SK-N-SH treated with all-trans-retinoic acid at 6 μM for 48 hours (cell line): ENCODE results near the gene MOBP.

Source experiments
- ARNTL ChIP-seq: fragments of 450-650 bp; formaldehyde crosslinking; IDR thresholded peaks from 2 replicates; pipeline ENCODE4 v1.5.0; 2020; ENCODE audit warnings: low read depth, mild to moderate bottlenecking, moderate library complexity, borderline replicate concordance
- CSDC2 ChIP-seq: fragments of 250-450 bp; sonication (Bioruptor Pico); IDR thresholded peaks from 2 replicates; pipeline ENCODE4 v1.5.0; 2020; ENCODE audit warnings: mild to moderate bottlenecking, moderate library complexity
- PATZ1 ChIP-seq: fragments of 250-450 bp; sonication (Bioruptor Pico); IDR thresholded peaks from 2 replicates; pipeline ENCODE4 v1.8.0; 2020; ENCODE audit warnings: mild to moderate bottlenecking, moderate library complexity, borderline replicate concordance
- PPARA ChIP-seq: fragments of 250-450 bp; sonication (Bioruptor Pico); IDR thresholded peaks from 2 replicates; pipeline ENCODE4 v1.5.0; 2020; ENCODE audit warnings: mild to moderate bottlenecking, borderline replicate concordance
- RARB ChIP-seq: fragments of 250-450 bp; sonication (Bioruptor Pico); IDR thresholded peaks from 2 replicates; pipeline ENCODE4 v1.8.0; 2021; ENCODE audit warnings: mild to moderate bottlenecking, moderate library complexity
- ZC3H10 ChIP-seq: fragments of 250-450 bp; sonication (Bioruptor Pico); IDR thresholded peaks from 2 replicates; pipeline ENCODE4 v1.5.1; 2021; ENCODE audit warnings: mild to moderate bottlenecking, moderate library complexity
- ZNF565 ChIP-seq: fragments of 450-650 bp; formaldehyde crosslinking; conservative IDR thresholded peaks from 2 replicates; pipeline ENCODE4 v1.5.0; 2020; ENCODE audit warnings: low read depth, mild to moderate bottlenecking, moderate library complexity
- TF ChIP-seq, protein P1 (sequence below): fragments of 250-450 bp; sonication (Bioruptor Pico); IDR thresholded peaks from 2 replicates; pipeline ENCODE4 v1.5.1; 2021; ENCODE audit warnings: mild to moderate bottlenecking, moderate library complexity

GRCh38 chr3:39541917-39542329 is 74.4 kb downstream of the MOBP start:
- no peak for TF ChIP-seq CSDC2 (CRISPR knock-in tag)
- TF ChIP-seq PATZ1 (CRISPR knock-in tag) = no peak
- no peak for TF ChIP-seq ZC3H10 (CRISPR knock-in tag)
- TF ChIP-seq RARB (CRISPR knock-in tag) = no peak
- TF ChIP-seq ARNTL = no peak
- TF ChIP-seq PPARA (CRISPR knock-in tag) = no peak
- TF ChIP-seq, protein P1, sequence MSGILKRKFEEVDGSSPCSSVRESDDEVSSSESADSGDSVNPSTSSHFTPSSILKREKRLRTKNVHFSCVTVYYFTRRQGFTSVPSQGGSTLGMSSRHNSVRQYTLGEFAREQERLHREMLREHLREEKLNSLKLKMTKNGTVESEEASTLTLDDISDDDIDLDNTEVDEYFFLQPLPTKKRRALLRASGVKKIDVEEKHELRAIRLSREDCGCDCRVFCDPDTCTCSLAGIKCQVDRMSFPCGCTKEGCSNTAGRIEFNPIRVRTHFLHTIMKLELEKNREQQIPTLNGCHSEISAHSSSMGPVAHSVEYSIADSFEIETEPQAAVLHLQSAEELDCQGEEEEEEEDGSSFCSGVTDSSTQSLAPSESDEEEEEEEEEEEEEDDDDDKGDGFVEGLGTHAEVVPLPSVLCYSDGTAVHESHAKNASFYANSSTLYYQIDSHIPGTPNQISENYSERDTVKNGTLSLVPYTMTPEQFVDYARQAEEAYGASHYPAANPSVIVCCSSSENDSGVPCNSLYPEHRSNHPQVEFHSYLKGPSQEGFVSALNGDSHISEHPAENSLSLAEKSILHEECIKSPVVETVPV (CRISPR knock-in tag) = no peak
- TF ChIP-seq ZNF565 (CRISPR knock-in tag) = no peak
